ENCODE measurements around the gene ADORA2B. TPM values are rescaled to one million over a fixed set of nuclear protein-coding genes. Genes with fewer than 3 reads are reported as not detected.

Gene ADORA2B
- total RNA-seq, 1 experiment from 2014 or later: 21.7 TPM

GRCh38 chr17:15981208-15981607 lies 36.3 kb downstream of the ADORA2B start:
- BruUV-seq (replicated peaks): no TSS peak
- H3K4me1 Mint-ChIP-seq (ENCODE audit: insufficient read depth, unreplicated experiment): peaks cover 12% of the 10 kb centered on the region
- CTCF ChIA-PET: interaction anchor here (0.6 to 1.1 kb wide), 3 partner anchors 35 to 152 kb away, joined by 3 read pairs; no protein-coding TSS in a partner anchor

GRCh38 chr17:15981646-15982580 lies 37.0 kb downstream of the ADORA2B start:
- ChIA-PET POLR2A (interaction anchor here (0.6 to 0.7 kb wide), 3 partner anchors 13 to 351 kb away, joined by 3 read pairs; no protein-coding TSS in a partner anchor), CTCF (interaction anchor here (0.6 to 0.9 kb wide), 3 partner anchors 11 to 99 kb away, joined by 3 read pairs; no protein-coding TSS in a partner anchor)
- Mint-ChIP-seq H3K4me1 (ENCODE audit: insufficient read depth, unreplicated experiment) (peaks cover 12% of the 10 kb centered on the region), H3K27ac (ENCODE audit: low read depth, unreplicated experiment) (no peak overlapping the region), H3K27me3 (ENCODE audit: insufficient read depth, unreplicated experiment) (no peaks in the 10 kb centered on the region), H3K4me3 (ENCODE audit: unreplicated experiment) (no peak overlapping the region), H3K36me3 (ENCODE audit: insufficient read depth, unreplicated experiment) (peaks cover 72% of the 10 kb centered on the region), H3K9me3 (ENCODE audit: unreplicated experiment) (no peaks in the 10 kb centered on the region)
- peak; percentile 61 for DNase-seq (ENCODE audit: unreplicated experiment)
- BruUV-seq (replicated peaks): no TSS peak
- no peak for TF ChIP-seq CTCF (IDR thresholded peaks at IDR 0.05; ENCODE audit: unreplicated experiment)
- intact Hi-C loops (cut with micrococcal nuclease): no loop called here

More at GRCh38 chr17:15981208-15981607, 36.3 kb downstream of the ADORA2B start:
- no peaks in the 10 kb centered on the region for H3K27me3 Mint-ChIP-seq (ENCODE audit: insufficient read depth, unreplicated experiment)
- no peak overlapping the region for H3K4me3 Mint-ChIP-seq (ENCODE audit: unreplicated experiment)
- intact Hi-C loops (cut with micrococcal nuclease): no loop called here
- peaks cover 70% of the 10 kb centered on the region for H3K36me3 Mint-ChIP-seq (ENCODE audit: insufficient read depth, unreplicated experiment)
- H3K9me3 Mint-ChIP-seq (ENCODE audit: unreplicated experiment): no peaks in the 10 kb centered on the region
- DNase-seq (ENCODE audit: unreplicated experiment): no peak
- no peak for TF ChIP-seq CTCF (IDR thresholded peaks at IDR 0.05; ENCODE audit: unreplicated experiment)
- POLR2A ChIA-PET: interaction anchor here (0.7 to 1.3 kb wide), 2 partner anchors 15 to 351 kb away, joined by 3 read pairs; no protein-coding TSS in a partner anchor
- H3K27ac Mint-ChIP-seq (ENCODE audit: low read depth, unreplicated experiment): no peak overlapping the region

GRCh38 chr17:15996322-15996721 lies 51.4 kb downstream of the ADORA2B start:
- H3K27me3 Mint-ChIP-seq (ENCODE audit: insufficient read depth, unreplicated experiment): no peaks in the 10 kb centered on the region
- intact Hi-C loops (cut with micrococcal nuclease): no loop called here
- CTCF ChIA-PET: interaction anchor here (0.6 to 5.9 kb wide), 5 partner anchors 37 to 173 kb away, joined by 3 to 40 read pairs (median 3); partner anchors contain the start of gene ADORA2B

More at GRCh38 chr17:15996322-15996721, 51.4 kb downstream of the ADORA2B start:
- peaks cover 44% of the 10 kb centered on the region for H3K36me3 Mint-ChIP-seq (ENCODE audit: insufficient read depth, unreplicated experiment)
- no peak overlapping the region for H3K4me3 Mint-ChIP-seq (ENCODE audit: unreplicated experiment)
- TF ChIP-seq CTCF (IDR thresholded peaks at IDR 0.05; ENCODE audit: unreplicated experiment): no peak
- no peak for DNase-seq (ENCODE audit: unreplicated experiment)
- peaks cover 10% of the 10 kb centered on the region for H3K4me1 Mint-ChIP-seq (ENCODE audit: insufficient read depth, unreplicated experiment)
- no TSS peak for BruUV-seq (replicated peaks)
- H3K9me3 Mint-ChIP-seq (ENCODE audit: unreplicated experiment): peaks cover 1% of the 10 kb centered on the region
- POLR2A ChIA-PET: interaction anchor here (0.7 to 9.1 kb wide), 3 partner anchors 25 to 62 kb away, joined by 3 to 134 read pairs (median 3); partner anchors contain the start of gene ADORA2B
- peak overlapping the region; percentile 35 for H3K27ac Mint-ChIP-seq (ENCODE audit: low read depth, unreplicated experiment)

All from MCF 10A (cell line).